ENCODE results near the gene TSEN54.

- TF ChIP-seq CTCF (IDR thresholded peaks at IDR 0.05): no peak
- no peak for TF ChIP-seq POLR2A (IDR thresholded peaks at IDR 0.05)
Measured at GRCh38 chr17:75476752-75477489, 39.4 kb upstream of the TSEN54 start.
